B cell (primary cell): Measurements from ENCODE around the gene ADAMTS17.

Source experiments
- EZH2 ChIP-seq: IDR thresholded peaks from 2 replicates; pipeline ENCODE4 v1.6.1; 2012; ENCODE audit warnings: borderline replicate concordance, low read depth, mild to moderate bottlenecking, moderate library complexity, low read length; ENCODE audit not compliant: insufficient read depth, poor library complexity, severe bottlenecking
- TF ChIP-seq, protein P1 (sequence below): fragments of 200-600 bp; IDR thresholded peaks from one replicate; pipeline ENCODE4 v1.8.0; 2022; ENCODE audit warnings: antibody characterized with exemption, mild to moderate bottlenecking

DNA sequence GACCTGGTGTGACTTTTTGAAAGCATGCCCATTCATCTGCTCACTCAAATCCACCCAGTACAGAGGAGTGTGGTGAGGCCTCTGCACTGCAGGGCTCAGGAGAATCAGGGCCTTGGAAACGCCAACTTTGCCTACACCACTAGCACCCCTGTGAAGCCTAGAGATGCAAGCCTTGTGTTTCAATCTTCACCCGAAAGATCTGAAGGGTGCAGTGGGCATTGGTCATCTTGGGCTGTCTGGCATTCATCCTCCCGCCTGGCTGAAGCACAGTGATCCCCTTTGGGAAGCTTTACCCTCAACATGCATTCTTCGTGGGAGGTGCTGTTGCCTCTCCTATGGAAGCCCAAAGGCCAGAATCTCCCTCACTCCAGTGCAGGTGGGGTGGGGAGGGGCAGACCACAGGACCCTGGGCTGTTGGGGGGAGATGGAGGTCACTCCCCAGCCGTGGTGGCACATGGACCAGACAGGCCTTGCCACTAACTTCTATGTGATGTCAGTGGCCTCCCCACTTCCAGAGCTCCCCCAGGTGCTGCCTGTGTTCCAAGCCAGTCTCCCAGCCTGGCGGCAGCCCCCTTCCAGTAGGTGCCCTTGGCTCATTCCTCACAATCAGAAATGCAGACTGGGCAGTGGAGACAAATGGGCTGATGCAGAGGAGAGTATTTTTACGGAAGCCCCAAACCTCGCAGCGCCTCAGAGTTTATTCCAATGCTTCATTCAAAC is 92.5 kb downstream of the ADAMTS17 start:
- TF ChIP-seq, protein P1, sequence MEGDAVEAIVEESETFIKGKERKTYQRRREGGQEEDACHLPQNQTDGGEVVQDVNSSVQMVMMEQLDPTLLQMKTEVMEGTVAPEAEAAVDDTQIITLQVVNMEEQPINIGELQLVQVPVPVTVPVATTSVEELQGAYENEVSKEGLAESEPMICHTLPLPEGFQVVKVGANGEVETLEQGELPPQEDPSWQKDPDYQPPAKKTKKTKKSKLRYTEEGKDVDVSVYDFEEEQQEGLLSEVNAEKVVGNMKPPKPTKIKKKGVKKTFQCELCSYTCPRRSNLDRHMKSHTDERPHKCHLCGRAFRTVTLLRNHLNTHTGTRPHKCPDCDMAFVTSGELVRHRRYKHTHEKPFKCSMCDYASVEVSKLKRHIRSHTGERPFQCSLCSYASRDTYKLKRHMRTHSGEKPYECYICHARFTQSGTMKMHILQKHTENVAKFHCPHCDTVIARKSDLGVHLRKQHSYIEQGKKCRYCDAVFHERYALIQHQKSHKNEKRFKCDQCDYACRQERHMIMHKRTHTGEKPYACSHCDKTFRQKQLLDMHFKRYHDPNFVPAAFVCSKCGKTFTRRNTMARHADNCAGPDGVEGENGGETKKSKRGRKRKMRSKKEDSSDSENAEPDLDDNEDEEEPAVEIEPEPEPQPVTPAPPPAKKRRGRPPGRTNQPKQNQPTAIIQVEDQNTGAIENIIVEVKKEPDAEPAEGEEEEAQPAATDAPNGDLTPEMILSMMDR, result no peak
- TF ChIP-seq EZH2, result no peak
